HG03108 (cell line): ENCODE results near the gene SPG11.
"Not testable (repeated sequence)": the region's sequence is repeated elsewhere in the genome, so short reads cannot be mapped to it uniquely, and the experiment has no call there.

ENCODE experiments used
- ATAC-seq: cut with Tn5 transposase; IDR thresholded peaks from one replicate; pipeline ENCODE4 v1.9.1; 2021; ENCODE audit warnings: moderate library complexity; ENCODE audit not compliant: unreplicated experiment

The SPG11 gene

GRCh38 chr15:44569316-44569715 is 94.1 kb downstream of the SPG11 start:
- ATAC-seq = no peak

GRCh38 chr15:44568338-44568737 is 95.1 kb downstream of the SPG11 start:
- no peak for ATAC-seq

GRCh38 chr15:44566155-44566540 is 97.3 kb downstream of the SPG11 start:
- ATAC-seq = no peak

DNA sequence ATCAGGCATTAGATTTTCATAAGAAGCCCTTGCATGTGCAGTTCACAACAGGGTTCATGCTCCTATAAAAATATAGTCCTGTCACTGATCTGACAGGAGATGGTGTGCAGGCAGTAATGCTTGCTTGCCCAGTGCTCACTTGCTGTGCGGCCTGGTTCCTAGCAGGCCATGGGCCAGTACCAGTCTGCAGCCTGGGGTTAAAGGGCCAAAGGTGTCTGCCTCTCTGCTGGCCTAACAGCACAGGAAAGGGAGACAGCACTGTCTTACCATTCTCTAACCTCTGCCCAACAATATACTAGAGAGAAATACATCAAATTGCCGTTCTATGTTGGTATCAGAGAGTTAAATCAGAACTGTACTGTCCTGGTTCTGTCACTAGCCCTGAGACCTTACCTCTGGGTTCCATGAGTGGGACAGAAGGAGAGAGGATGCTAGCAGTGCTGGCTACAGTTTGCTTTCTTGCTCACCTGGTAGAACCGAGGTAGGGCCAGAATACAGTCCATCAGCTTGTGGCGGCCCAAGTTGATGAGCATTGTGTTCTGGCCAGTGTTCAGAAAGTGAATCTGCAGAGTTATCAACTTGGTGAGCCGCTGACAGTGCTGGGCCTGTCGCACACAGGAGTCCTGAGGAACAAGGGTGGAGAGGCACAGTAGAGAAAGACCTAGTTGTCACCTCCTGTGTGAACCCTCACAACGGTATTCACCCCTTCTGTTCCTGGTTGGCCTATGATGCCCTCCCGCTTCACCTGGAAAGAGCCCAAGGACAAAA is 97.9 kb downstream of the SPG11 start:
- no peak for ATAC-seq

DNA sequence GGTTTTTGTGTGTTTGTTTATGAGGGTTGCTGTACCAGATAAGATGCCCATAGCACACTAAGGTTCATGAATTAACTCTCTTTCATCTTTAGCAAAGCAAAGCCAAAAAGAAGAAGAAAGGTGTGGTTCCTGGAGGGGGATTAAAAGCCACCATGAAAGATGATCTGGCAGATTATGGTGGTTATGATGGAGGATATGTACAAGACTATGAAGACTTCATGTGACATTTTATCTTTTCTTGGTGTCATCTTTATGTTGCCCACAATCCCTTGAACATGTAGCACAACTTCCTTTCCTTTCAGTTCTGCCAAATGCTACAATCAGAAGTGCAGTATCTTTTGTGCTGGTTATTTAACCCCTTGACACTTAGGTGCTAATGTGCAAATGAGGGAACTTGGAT is 102.5 kb downstream of the SPG11 start:
- ATAC-seq = not testable (repeated sequence)

DNA sequence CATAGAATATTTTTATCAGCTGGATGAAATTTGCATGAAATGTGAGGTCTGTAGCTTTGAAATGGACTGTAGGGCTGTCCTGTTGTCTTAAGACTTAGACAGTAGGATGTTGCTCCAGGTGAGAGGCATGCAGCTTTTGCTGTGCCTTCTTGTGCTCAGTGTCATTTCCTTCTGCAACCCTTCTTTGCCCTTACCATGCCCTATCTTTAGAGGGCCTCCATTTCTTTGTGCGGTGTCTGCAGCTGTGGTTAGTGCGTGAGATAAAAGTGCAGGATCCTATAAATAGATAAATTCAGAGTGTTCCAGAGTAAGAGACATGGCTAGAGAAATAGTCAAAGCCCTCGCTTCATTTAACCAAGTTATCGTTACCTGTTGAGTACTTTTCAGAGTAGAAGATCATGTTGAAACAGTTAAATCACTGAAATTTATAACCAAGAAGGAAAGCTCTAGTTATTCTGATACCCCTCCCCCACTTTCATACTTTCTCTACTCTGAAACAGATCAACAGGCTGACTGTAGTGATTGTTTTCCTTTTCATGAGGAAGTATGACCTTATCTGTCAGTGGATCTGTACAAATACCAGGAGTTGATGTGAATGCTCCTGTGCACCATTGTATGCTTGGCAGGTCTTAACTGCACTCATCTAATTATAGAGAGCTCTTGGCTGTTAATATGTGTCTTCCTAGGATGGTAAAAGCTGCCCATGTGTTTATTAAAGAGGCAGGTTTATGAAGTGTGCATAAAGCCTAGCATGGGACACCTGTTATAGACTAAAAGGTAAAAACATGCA is 108.3 kb downstream of the SPG11 start:
- ATAC-seq = no peak

- no peak for ATAC-seq
Observed at GRCh38 chr15:44550734-44551133, 112.7 kb downstream of the SPG11 start.

GRCh38 chr15:44550256-44550655 is 113.2 kb downstream of the SPG11 start:
- no peak for ATAC-seq

GRCh38 chr15:44549152-44549551 is 114.3 kb downstream of the SPG11 start:
- ATAC-seq = not testable (repeated sequence)

DNA sequence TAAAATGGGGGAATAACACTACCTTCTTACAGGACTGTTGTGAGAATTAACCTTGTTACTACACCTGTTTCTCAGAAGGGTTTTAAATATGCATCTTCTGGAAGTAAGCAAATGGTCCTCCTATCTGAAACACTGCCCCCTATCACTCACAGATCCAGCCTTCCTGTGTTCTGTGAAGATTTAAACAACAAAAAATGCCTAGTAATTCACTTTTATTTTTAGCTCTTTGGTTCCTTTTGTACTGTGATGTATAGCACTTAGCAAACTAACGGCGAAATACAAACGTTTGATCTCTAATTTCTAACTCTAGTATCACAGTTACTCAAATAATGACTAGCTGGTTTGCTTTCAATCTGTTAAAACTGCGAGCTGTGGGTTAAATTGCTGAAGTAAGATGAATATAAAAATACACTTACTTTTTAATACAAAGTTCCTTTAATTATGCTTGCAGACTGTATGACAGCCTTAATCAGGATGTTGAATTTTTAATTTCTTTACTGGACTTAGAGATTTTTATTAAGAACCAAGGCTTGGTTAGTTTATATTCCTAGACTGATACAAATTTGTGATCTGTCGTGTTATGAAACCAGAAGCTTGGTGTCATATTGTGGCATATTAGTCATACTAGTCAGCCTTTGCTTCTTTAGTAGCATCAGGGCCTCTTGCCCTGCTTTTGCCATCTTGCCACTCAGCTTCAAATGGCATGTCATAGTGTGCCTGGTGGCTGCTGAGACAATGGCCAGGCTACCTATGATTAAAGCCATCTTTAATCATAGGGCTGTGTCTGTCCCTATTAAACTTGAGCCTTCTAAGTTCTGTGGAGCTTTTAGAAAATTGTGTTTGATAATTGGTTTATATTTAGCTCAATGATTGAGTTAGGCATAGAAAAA is 117.3 kb downstream of the SPG11 start:
- ATAC-seq = peak; percentile 61

DNA sequence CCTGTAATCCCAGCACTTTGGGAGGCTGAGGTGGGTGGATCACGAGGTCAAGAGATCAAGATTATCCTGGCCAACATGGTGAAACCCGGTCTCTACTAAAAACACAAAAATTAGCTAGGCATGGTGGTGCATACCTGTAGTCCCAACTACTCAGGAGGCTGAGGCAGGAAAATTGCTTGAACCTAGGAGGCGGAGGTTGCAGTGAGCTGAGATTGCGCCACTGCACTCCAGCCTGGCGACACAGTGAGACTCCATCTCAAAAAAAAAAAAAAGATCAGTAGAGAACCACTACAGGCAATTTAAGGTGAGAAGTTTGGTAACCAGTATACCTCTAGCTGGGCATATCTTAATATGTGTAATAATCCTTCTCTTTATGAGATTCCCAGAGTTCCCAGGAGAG is 118.7 kb downstream of the SPG11 start:
- ATAC-seq = not testable (repeated sequence)

DNA sequence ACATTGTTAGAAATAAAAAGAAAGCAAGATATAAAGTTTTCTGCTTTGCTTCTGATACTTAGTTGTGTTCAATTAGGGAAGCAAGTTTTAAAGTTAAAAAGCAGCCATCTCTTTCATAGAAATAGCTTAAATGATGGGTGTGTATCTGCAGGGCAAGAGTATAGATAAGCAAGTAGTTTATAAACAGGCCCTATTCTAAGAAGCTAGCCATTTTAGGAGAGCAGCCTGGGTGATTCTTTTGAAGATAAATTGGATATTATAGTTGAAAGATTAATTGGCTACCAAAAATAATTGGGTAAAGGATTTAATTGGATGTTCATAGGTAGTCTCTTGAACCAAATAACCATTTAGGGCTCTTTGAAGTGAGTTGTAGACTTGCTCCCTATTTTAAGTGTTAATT is 120.9 kb downstream of the SPG11 start:
- ATAC-seq = no peak

DNA sequence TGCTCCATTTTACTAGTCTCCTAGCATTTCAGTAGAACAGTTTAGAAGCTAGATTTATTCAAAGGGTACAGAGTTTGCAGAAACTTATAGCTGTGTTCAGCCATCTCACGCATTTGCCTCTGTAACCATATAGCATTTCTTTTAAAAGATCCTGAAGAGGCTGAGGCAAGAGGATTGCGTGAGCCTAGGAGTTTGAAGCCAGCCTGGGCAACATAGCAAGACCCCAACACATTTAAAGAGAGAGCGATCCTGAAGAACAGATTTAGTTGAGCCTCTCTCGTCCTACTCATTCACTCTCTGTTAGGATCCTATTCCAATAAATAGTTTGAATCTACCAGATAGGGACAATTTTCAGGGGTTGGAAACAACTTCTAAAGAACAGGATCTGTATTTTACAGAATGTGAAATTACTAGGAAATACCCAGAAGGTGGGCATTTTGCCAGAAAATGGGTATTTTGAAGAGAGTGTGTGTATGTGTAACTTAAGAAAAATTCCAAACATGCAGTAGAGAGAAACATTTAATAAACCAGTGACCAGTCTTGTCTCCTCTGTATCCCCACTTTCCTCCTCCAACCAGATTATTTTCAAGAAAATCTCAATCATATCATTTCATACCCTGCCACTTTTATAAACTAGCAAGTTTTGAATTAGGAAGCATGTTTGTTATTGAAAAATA is 122.0 kb downstream of the SPG11 start:
- no peak for ATAC-seq

DNA sequence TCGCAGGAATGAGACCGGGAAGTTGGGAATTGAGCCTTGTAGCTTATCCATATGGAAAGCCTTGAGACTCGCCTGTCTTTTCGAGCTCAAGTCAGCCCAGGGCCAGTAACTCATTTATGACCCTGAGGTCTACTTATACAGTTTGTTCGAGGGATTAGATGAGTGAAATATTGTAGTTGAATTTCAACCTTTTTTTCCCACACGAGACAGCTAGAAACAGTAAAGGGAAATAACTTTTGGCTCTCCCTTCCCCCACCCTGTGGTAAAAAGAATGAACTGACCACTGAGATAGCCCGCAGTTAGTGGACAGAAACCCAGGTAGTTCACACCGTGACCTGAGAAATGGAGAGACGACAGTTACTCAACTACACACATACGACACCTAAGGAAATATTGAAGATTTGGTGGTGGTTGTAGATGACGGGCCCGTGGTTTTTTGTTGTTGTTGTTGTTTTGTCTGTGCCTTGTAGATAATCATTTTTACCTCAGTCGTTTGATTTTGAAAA is 125.7 kb downstream of the SPG11 start:
- ATAC-seq = no peak

DNA sequence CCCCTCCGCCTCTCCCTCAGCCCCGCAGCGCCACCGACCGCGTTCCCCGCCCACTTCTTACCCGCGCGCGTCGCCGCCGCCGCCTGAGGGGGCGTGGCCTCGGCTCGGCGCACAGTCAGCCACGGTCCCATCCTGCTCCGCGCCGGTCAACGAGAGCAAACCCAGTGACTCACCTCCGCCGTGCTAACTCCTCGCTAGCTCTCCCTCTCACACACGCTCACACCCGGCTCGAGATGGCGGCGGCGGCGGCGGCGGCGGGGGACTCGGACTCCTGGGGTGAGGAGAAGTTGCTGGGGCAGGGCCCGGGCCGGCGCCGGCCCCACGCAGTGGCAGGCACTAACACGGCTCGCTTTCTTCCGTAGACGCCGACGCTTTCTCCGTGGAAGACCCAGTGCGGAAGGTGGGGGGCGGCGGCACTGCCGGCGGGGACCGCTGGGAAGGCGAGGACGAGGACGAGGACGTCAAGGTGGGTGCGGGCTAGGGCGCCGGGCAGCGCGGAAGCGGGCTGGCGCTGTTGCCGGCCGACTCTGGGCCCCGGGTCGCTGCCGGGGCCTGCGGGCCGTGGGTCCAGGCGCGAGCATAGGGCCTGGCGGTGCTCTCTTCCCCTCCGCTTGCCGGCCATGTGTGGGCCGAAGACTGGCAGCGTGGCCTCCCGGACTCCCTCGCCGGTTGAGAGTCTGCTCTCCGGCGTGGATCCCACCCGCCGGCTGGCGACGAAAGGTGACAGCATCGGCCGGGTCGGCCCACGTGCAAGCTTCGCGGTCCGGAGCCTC is 126.3 kb downstream of the SPG11 start, which contains the start of gene EIF3J:
TSS of gene EIF3J (plus strand) at position 186 of the 773 bp plus-strand sequence. CDS start at position 234, 48 bp downstream.
- ATAC-seq = peak; percentile 83

GRCh38 chr15:44536302-44536961 is 127.0 kb downstream of the SPG11 start:
- ATAC-seq = peak; percentile 65

- ATAC-seq = no peak
Observed at GRCh38 chr15:44535523-44536301, 127.8 kb downstream of the SPG11 start.

DNA sequence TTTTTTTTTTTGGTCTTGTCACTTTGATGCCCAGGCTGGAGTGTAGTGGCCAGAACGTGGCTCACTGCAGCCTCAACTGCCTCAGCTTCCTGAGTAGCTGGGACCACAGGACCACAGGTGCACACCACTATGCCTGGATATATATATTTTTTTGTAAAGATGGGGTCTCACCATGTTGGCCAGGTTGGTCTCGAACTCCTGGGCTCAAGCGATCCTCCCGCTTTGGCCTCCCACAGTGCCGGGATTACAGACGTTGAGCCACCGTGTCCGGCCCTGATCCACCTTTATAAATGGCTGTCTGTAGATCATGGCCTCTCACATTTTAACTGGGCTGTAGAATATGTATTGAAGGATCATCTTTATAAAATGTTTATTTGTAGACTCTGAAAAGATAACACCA is 128.4 kb downstream of the SPG11 start:
- ATAC-seq = no peak
